ENCODE measurements around the gene PPP4R3B.
"Not testable (repeated sequence)": the region's sequence is repeated elsewhere in the genome, so short reads cannot be mapped to it uniquely, and the experiment has no call there.

PPP4R3B gene

DNA sequence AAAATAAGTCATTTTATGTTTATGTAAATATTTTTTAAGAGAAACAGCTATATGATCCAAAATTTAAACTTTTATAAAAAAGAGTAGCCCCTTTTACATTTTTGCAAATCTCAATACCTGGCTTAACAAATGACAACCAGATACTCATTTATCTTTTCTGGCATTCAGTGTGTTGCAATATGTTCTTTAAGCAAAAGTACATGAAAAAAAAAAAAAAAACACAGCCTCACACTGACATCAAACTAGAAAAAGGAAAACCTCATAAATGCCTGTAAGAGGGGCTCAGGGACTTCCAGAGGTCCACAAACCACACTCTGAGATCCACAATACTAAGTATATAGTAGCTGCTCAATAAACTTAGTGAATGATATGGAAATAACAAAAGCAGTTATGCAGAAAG, 21.9 kb downstream of the PPP4R3B start:
- DNase-seq (ENCODE audit: low read depth), result no peak

- DNase-seq (ENCODE audit: low read depth), result no peak
Observed at GRCh38 chr2:55592130-55592529, 25.3 kb downstream of the PPP4R3B start.

DNA sequence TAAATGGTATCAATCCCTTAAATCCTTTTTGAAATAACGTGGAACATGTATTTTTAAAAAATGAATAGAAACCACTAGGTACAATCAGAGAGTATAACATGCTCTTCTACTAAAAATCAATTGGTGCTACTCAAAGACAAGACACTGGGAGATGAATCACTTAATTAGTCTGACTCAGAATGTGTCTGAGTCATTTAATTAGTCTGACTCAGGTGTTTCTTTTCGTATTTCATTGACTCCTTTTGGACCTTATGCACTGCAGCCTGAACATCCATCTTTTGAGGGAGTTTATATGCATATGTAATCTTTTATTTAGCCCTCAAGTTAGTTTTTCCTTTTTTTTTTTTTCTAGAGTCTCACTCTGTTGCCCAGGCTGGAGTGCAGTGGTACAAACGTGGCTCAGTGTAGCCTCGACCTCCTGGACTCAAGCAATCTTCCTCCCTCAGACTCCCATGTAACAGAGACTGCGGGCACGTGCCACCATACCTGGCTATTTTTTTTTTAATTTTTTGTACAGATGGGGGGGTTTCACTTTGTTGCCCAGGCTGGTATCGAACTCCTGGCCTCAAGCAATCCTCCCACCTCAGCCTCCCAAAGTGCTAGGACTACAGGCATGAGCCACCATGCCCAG, 26.5 kb downstream of the PPP4R3B start:
- no peak for DNase-seq (ENCODE audit: low read depth)

GRCh38 chr2:55585451-55586080, 31.9 kb downstream of the PPP4R3B start:
- DNase-seq (ENCODE audit: low read depth), result no peak

DNA sequence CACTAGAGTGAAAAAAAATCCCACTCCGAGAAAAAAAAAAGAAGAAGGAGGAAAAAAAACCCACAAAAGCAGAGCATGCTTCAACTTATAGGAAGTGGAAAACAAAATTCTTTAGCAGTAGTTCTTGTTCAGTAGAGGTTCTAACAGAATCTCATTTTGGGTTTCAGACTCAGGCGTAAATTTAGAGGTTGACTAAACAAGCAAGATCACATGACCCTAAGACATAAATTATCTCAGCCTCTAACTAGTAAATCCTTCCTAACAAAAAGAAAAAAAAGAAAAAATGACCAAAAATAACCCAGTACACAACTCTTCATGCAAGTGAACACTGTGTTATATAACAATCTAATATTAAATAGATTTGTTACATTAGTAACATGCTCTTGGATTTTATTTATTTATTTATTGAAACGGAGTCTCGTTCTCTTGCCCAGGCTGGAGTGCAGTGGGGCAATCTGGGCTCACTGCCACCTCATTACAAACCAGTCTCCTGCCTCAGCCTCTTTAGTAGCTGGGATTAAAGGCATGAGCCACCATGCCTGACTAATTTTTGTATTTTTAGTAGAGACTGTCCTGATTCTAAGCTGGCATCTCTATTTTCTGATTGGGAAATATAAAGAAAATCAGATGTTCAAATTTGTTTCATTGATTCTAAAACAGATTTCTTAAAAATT, 35.4 kb downstream of the PPP4R3B start:
- no peak for DNase-seq (ENCODE audit: low read depth)

- no peak for DNase-seq (ENCODE audit: low read depth)
Observed at GRCh38 chr2:55581435-55581834, 36.0 kb downstream of the PPP4R3B start.

- not testable (repeated sequence) for DNase-seq (ENCODE audit: low read depth)
Observed at GRCh38 chr2:55569002-55569401, 48.4 kb downstream of the PPP4R3B start.

DNA sequence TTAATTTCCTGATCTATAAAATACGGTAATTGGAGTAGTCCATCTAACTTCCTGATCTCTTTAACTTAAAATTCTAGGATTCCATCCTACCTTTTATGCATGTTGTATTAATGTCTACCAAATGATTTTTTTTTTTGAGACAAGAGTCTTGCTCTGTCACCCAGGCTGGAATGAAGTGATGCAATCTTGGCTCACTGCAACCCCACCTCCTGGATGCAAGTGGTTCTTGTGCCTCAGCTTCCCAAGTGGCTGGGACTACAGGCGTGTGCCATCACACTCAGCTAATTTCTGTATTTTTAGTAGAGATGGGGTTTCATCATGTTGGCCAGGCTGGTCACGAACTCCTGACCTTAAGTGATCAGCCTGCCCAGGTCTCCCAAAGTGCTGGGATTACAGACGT, 50.1 kb downstream of the PPP4R3B start:
- DNase-seq (ENCODE audit: low read depth), result no peak

GRCh38 chr2:55565613-55566012, 51.8 kb downstream of the PPP4R3B start:
- DNase-seq (ENCODE audit: low read depth), result no peak

DNA sequence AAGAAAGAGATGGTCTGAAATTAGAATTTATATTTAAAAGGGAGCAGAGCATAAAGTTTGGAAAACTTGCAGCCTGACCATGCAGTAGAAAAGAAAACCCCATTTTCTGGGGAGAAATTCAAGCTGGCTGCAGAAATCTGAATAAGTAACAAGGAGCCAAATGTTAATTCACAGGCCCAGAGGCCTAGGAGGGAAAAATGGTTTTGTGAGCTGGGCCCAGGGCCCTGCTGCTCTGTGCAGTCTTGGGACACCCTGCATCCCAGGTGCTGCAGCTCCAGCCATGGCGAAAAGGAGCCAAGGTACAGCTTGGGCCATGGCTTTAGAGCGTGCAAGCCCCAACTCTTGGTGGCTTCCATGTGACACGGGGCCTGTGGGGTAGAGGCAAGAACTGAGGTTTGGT, 56.6 kb downstream of the PPP4R3B start:
- DNase-seq (ENCODE audit: low read depth), result no peak

DNA sequence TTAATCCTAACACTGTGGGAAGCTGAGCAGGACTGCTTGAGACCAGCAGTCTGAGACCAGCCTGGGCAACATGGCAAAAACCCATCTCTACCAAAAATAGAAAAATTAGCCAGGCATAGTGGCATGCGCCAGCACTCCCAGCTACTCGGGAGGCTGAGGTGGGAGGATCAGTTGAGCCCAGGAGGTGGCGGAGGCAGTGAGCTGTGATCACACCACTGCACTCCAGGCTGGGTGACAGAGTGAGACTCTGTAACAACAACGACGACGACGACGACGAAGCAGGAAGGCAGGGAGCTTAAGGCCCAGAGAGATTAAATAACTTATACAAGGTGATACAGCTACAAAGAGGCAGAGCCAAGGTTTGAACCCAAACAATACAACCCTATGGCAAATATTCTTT, 60.6 kb downstream of the PPP4R3B start:
- no peak for DNase-seq (ENCODE audit: low read depth)

GRCh38 chr2:55555977-55556376, 61.4 kb downstream of the PPP4R3B start:
- no peak for DNase-seq (ENCODE audit: low read depth)

DNA sequence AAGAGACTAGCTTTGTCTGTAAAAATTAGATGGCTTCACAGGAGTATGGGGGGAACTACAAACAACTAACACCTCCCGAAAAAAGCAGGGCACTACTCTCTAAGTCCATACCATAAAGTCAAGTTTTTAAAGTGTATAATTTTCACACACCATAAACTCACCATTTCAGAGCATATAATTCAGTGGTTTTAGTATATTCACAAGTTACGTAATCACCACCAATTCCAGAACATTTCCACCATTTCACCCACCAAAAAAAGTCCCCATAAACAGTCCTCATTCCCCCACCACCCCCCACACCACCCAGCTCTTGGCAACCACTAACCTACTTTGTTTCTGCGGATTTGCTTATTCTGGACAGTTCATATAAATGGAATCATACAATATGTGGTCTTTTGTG, 64.1 kb downstream of the PPP4R3B start:
- no peak for DNase-seq (ENCODE audit: low read depth)

- DNase-seq (ENCODE audit: low read depth), result no peak
Observed at GRCh38 chr2:55550368-55551102, 66.9 kb downstream of the PPP4R3B start.

- not testable (repeated sequence) for DNase-seq (ENCODE audit: low read depth)
Observed at GRCh38 chr2:55547679-55548078, 69.7 kb downstream of the PPP4R3B start.

DNA sequence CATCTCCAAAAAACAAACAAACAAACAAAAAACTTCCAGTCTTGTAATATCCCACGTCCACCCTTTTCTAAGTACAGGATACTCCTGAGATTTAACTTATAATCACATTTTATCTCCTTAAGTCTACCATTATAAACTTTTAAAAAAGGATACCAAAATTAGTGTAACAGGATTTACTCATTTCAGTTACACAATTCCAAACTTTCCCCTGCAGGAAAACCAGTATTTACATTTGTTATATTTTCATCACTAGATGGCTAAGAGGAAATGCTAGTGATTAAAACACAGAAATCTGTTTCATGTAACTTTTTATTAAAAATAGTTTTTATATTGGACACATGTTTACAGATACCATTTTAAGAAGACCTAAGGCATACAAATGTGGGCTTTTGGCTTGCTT, 70.4 kb downstream of the PPP4R3B start:
- no peak for DNase-seq (ENCODE audit: low read depth)

- DNase-seq (ENCODE audit: low read depth), result no peak
Observed at GRCh38 chr2:55530539-55531081, 86.8 kb downstream of the PPP4R3B start.

DNA sequence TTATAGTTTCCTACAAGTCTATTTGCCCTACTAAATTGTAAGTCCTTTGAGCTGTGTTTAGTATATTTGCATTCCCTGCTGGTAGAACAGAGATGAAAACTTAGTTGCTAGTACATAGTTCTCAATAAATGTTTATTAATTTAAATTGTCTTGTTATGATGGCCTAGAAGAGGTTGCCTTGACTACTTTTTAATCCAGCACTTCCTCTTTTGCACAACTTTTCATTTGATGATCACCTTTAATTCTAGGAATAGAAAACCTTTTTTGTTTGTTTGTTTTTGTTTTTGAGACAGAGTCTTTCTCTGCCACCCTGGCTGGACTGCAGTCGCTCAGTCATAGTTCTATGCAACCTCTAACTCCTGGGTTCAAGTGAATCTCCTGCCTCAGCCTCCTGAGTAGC, 91.2 kb downstream of the PPP4R3B start:
- DNase-seq (ENCODE audit: low read depth), result no peak

DNA sequence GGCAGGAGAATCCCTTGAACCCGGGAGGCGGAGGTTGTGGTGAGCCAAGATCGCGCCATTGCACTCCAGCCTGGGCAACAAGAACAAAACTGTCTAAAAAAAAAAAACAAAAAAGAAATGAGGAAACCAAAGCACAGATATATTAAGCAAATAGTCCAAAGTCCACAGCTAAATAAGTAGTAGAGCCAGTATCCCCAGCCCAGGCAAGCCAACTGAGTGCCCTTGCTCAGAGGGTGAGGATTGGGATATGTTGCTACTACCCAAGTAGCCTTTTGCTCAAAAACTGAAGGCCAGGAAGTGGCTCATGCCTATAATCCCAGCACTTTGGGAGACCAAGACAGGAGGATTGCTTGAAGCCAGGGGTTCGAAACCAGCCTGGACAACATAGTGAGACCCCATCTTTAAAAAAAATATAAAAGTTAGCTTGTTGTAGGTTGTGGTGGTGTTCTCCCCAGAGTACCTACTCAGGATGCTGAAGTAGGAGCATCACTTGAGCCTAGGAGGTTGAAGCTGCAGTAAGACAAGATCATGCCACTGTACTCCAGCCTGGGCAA, 92.5 kb downstream of the PPP4R3B start:
- DNase-seq (ENCODE audit: low read depth), result no peak

GRCh38 chr2:55519938-55520885, 97.2 kb downstream of the PPP4R3B start:
- peak; percentile 11 for DNase-seq (ENCODE audit: low read depth)

GRCh38 chr2:55518841-55519165, 98.6 kb downstream of the PPP4R3B start:
- DNase-seq (ENCODE audit: low read depth), result no peak
